Stomach (tissue), 9 donors: ENCODE measurements around the gene DAG1. TPM values are rescaled to one million over a fixed set of nuclear protein-coding genes. Genes with fewer than 3 reads are reported as not detected.

Experiments
- DNase-seq, 2 donors: peaks; one replicate each; pipeline versions ENCODE4 v3.0.0 to v3.0.0-alpha.2; 2013 to 2019
- H3K27ac ChIP-seq, 5 donors: fragments of 200-600 bp in 4 of 5; sonication (generic) in 4 of 5; one replicate each; pipeline ENCODE4 v1.5.1; 2013 to 2019; ENCODE audit warnings: mild to moderate bottlenecking in 1 of 5, moderate library complexity in 1 of 5
- H3K27me3 ChIP-seq, 3 donors: fragments of 200-600 bp; sonication (generic); one replicate each; pipeline ENCODE4 v1.5.1; 2017 to 2019; ENCODE audit warnings: mixed run types in 1 of 3
- H3K36me3 ChIP-seq, 4 donors: fragments of 200-600 bp; sonication (generic); 1 replicate in 3 of 4; 2 replicates in 1 of 4; pipeline ENCODE4 v1.5.1; 2016 to 2019
- H3K4me1 ChIP-seq, 4 donors: fragments of 200-600 bp; sonication (generic); one replicate each; pipeline ENCODE4 v1.5.1; 2016 to 2019
- H3K4me3 ChIP-seq, 4 donors: fragments of 200-600 bp; sonication (generic) in 3 of 4; one replicate each; pipeline ENCODE4 v1.5.1; 2016 to 2019; ENCODE audit warnings: mild to moderate bottlenecking in 1 of 4
- H3K9me3 ChIP-seq, 4 donors: fragments of 200-600 bp; sonication (generic); one replicate each; pipeline ENCODE4 v1.5.1; 2016 to 2019
- CTCF ChIP-seq, 7 experiments: fragments of 450-650 bp in 4 of 7; fragments of 200-600 bp in 3 of 7; sonication (generic) in 3 of 7; IDR thresholded peaks; one replicate each; pipeline ENCODE4 v1.5.1; 2016 to 2019; ENCODE audit warnings: antibody characterized with exemption in 7 of 7, control low read depth in 2 of 7, mild to moderate bottlenecking in 1 of 7
- EP300 ChIP-seq: sonication (generic); formaldehyde crosslinking; IDR thresholded peaks from one replicate; pipeline ENCODE4 v1.6.1; 2017; ENCODE audit warnings: antibody characterized with exemption
- POLR2A ChIP-seq, 4 donors: fragments of 450-650 bp; IDR thresholded peaks; one replicate each; pipeline ENCODE4 v1.6.1; 2016; ENCODE audit warnings: antibody characterized with exemption in 4 of 4, control low read depth in 2 of 4, mild to moderate bottlenecking in 1 of 4, moderate library complexity in 1 of 4
- POLR2AphosphoS5 ChIP-seq, 3 donors: sonication (generic); formaldehyde crosslinking; IDR thresholded peaks; one replicate each; pipeline ENCODE4 v1.6.1; 2016; ENCODE audit warnings: antibody characterized with exemption in 3 of 3
- WGBS, 5 donors: extraction: QIAGEN DNeasy Blood & Tissue Kit in 3 of 5; methylation state at CpG; one replicate each; pipeline versions ENCODE4 v1.1.5 to v1.1.7; 2013 to 2018; 5-methylcytosine and 5-hydroxymethylcytosine counted together
- intact Hi-C: fragments of 100-400 bp; cut with DNase I; formaldehyde crosslinking; loops from one replicate; pipeline ENCODE4 v1.15.1; 2023; ENCODE audit warnings: low total_unique reads
- polyA plus RNA-seq, 3 donors: library from polyadenylated mRNA; stranded (reverse); fragments of 200-250 nt; gene quantifications; one replicate each; pipeline ENCODE4 v1.2.3, GENCODE V29; 2013
- total RNA-seq, 5 donors: library from RNA; depleted of rRNA; stranded (reverse); fragments of >200 nt; gene quantifications; one replicate each; pipeline versions ENCODE4 v1.1.0 to v1.2.3, GENCODE V29; 2014 to 2016
- donor health status: healthy with polysubstance abuse.
- donor health status: Bipolar disorder and iron deficiency.
- donor health status: healthy.

Gene DAG1
- total and polyA plus RNA-seq, 8 donors: 4.1 to 144 (median 31.4) TPM

- no peaks in the 10 kb centered on the region for H3K36me3 ChIP-seq
- no peak for DNase-seq
- no peaks in the 10 kb centered on the region for H3K27me3 ChIP-seq
- TF ChIP-seq POLR2A (IDR thresholded peaks at IDR 0.05): no peak
- no peak for TF ChIP-seq POLR2AphosphoS5 (IDR thresholded peaks at IDR 0.05)
- no peak for TF ChIP-seq EP300
- TF ChIP-seq CTCF (IDR thresholded peaks at IDR 0.05): no peak
- 73 to 82% (median 77%) methylated on average over 2 of the region's 2 CpGs for WGBS, 5 donors
- H3K9me3 ChIP-seq: no peaks in the 10 kb centered on the region
- no peak overlapping the region for H3K4me3 ChIP-seq
- intact Hi-C loops: no loop called here
- H3K27ac ChIP-seq: no peak overlapping the region
- no peaks in the 10 kb centered on the region for H3K4me1 ChIP-seq
These were observed 96.2 kb downstream of the DAG1 start for GRCh38 chr3:49566312-49566711.

- intact Hi-C loops: no loop called here
- H3K4me3 ChIP-seq: no peak overlapping the region
- H3K9me3 ChIP-seq: no peaks in the 10 kb centered on the region
- H3K27ac ChIP-seq: no peak overlapping the region
- WGBS, 5 donors: 17 to 64% (median 49%) methylated on average over 2 of the region's 2 CpGs
- no peak for TF ChIP-seq EP300
- TF ChIP-seq CTCF (IDR thresholded peaks at IDR 0.05): no peak
- no peak for TF ChIP-seq POLR2A (IDR thresholded peaks at IDR 0.05)
- TF ChIP-seq POLR2AphosphoS5 (IDR thresholded peaks at IDR 0.05): no peak
- H3K36me3 ChIP-seq: no peaks in the 10 kb centered on the region
- H3K4me1 ChIP-seq: no peaks in the 10 kb centered on the region
- H3K27me3 ChIP-seq: no peaks in the 10 kb centered on the region
- DNase-seq: no peak
These were observed 97.3 kb downstream of the DAG1 start for GRCh38 chr3:49567406-49567805.

- Histone ChIP-seq H3K4me3 (no peak overlapping the region), H3K9me3 (no peaks in the 10 kb centered on the region), H3K4me1 (no peaks in the 10 kb centered on the region), H3K27ac (no peak overlapping the region), H3K36me3 (no peaks in the 10 kb centered on the region), H3K27me3 (no peaks in the 10 kb centered on the region)
- TF ChIP-seq EP300 (no peak), POLR2A (IDR thresholded peaks at IDR 0.05) (no peak), POLR2AphosphoS5 (IDR thresholded peaks at IDR 0.05) (no peak)
- intact Hi-C loops: no loop called here
- no peak for DNase-seq
These were observed 98.9 kb downstream of the DAG1 start for GRCh38 chr3:49568965-49569364.

- Histone ChIP-seq H3K27me3 (no peaks in the 10 kb centered on the region), H3K9me3 (no peaks in the 10 kb centered on the region), H3K4me1 (no peaks in the 10 kb centered on the region), H3K4me3 (no peak overlapping the region), H3K27ac (no peak overlapping the region), H3K36me3 (no peaks in the 10 kb centered on the region)
- TF ChIP-seq CTCF (IDR thresholded peaks at IDR 0.05): no peak
- TF ChIP-seq EP300: no peak
- no peak for TF ChIP-seq POLR2A (IDR thresholded peaks at IDR 0.05)
- TF ChIP-seq POLR2AphosphoS5 (IDR thresholded peaks at IDR 0.05): no peak
- intact Hi-C loops: no loop called here
- 54 to 69% (median 58%) methylated on average over 5 to 6 of the region's 6 CpGs for WGBS, 5 donors
- no peak for DNase-seq
These were observed 100.1 kb downstream of the DAG1 start for GRCh38 chr3:49570028-49570654.

- Histone ChIP-seq H3K9me3 (no peaks in the 10 kb centered on the region), H3K4me1 (no peaks in the 10 kb centered on the region), H3K27ac (no peak overlapping the region), H3K36me3 (no peaks in the 10 kb centered on the region), H3K4me3 (no peak overlapping the region), H3K27me3 (no peaks in the 10 kb centered on the region)
- intact Hi-C loops: no loop called here
- no peak for DNase-seq
- TF ChIP-seq CTCF (IDR thresholded peaks at IDR 0.05) (no peak), POLR2AphosphoS5 (IDR thresholded peaks at IDR 0.05) (no peak), POLR2A (IDR thresholded peaks at IDR 0.05) (no peak), EP300 (no peak)
These were observed 112.1 kb downstream of the DAG1 start for GRCh38 chr3:49582177-49582576.
